Transverse colon (tissue), 4 donors: ENCODE measurements around the gene BID.

Source experiments
- EP300 ChIP-seq: sonication (generic); formaldehyde crosslinking; IDR thresholded peaks from one replicate; pipeline ENCODE4 v1.6.1; 2017; ENCODE audit warnings: antibody characterized with exemption, low read depth
- POLR2A ChIP-seq: fragments of 450-650 bp; IDR thresholded peaks from one replicate; pipeline ENCODE4 v1.6.1; 2016; ENCODE audit warnings: antibody characterized with exemption, mild to moderate bottlenecking, moderate library complexity
- POLR2AphosphoS5 ChIP-seq, 3 donors: sonication (generic); formaldehyde crosslinking; IDR thresholded peaks; one replicate each; pipeline ENCODE4 v1.6.1; 2016; ENCODE audit warnings: antibody characterized with exemption in 3 of 3
- TF ChIP-seq, protein P1 (sequence below), 5 experiments: fragments of 200-600 bp in 3 of 5; fragments of 450-650 bp in 2 of 5; sonication (generic) in 3 of 5; IDR thresholded peaks; 1 replicate in 2 of 5; 2 replicates in 3 of 5; pipeline ENCODE4 v1.5.1; 2016 to 2017; ENCODE audit warnings: antibody characterized with exemption in 5 of 5, inconsistent platforms in 3 of 5, mild to moderate bottlenecking in 2 of 5, moderate library complexity in 1 of 5

GRCh38 chr22:17779286-17780115, 5.2 kb upstream of the BID start:
- TF ChIP-seq, protein P1, sequence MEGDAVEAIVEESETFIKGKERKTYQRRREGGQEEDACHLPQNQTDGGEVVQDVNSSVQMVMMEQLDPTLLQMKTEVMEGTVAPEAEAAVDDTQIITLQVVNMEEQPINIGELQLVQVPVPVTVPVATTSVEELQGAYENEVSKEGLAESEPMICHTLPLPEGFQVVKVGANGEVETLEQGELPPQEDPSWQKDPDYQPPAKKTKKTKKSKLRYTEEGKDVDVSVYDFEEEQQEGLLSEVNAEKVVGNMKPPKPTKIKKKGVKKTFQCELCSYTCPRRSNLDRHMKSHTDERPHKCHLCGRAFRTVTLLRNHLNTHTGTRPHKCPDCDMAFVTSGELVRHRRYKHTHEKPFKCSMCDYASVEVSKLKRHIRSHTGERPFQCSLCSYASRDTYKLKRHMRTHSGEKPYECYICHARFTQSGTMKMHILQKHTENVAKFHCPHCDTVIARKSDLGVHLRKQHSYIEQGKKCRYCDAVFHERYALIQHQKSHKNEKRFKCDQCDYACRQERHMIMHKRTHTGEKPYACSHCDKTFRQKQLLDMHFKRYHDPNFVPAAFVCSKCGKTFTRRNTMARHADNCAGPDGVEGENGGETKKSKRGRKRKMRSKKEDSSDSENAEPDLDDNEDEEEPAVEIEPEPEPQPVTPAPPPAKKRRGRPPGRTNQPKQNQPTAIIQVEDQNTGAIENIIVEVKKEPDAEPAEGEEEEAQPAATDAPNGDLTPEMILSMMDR (IDR thresholded peaks at IDR 0.05) = no peak
- TF ChIP-seq POLR2AphosphoS5 (IDR thresholded peaks at IDR 0.05) = no peak
- TF ChIP-seq POLR2A = no peak
- no peak for TF ChIP-seq EP300
